ENCODE results near the gene SIRPG. TPM values are rescaled to one million over a fixed set of nuclear protein-coding genes. Genes with fewer than 3 reads are reported as not detected.
"Not testable (repeated sequence)": the region's sequence is repeated elsewhere in the genome, so short reads cannot be mapped to it uniquely, and the experiment has no call there.

Gene SIRPG
- polyA plus RNA-seq (2013): not detected

- peaks cover 0 to 19% (median 11%) of the 10 kb centered on the region in 5 experiments for H3K27me3 ChIP-seq (replicated peaks in 2 of 5; ENCODE audit: control insufficient read depth in 4 of 5, insufficient read depth in 5 of 5, low read length in 4 of 5)
- no peaks in the 10 kb centered on the region for H3K36me3 ChIP-seq (ENCODE audit: control insufficient read depth in 4 of 4, insufficient read depth in 4 of 4, low read length in 3 of 4)
- peak within 1 kb of the TSS in 1 of 7 experiments; percentile 7 for H3K4me3 ChIP-seq (ENCODE audit: control insufficient read depth in 1 of 7, extremely low read depth in 1 of 7, insufficient read depth in 4 of 7, low read depth in 2 of 7, low read length in 6 of 7)
- peaks cover 0 to 2% (median 0%) of the 10 kb centered on the region in 5 experiments for H3K9me3 ChIP-seq (ENCODE audit: control extremely low read depth in 1 of 5, control insufficient read depth in 4 of 5, insufficient read depth in 2 of 5, low read depth in 1 of 5, low read length in 4 of 5)
- H3K4me1 ChIP-seq (ENCODE audit: control extremely low read depth in 1 of 4, control insufficient read depth in 4 of 4, insufficient read depth in 4 of 4, low read length in 3 of 4): peaks cover 0 to 20% (median 2%) of the 10 kb centered on the region in 4 experiments
- no peak within 1 kb of the TSS for H3K27ac ChIP-seq (ENCODE audit: insufficient read depth in 1 of 2, low read depth in 1 of 2, low read length in 2 of 2, poor library complexity in 1 of 2, severe bottlenecking in 2 of 2)
- peak in 2 of 3 donors; percentile 6 to 13 for DNase-seq
- POLR2A ChIA-PET: no interaction called here
- WGBS (ENCODE audit: insufficient coverage): 32% methylated on average over 4 of the region's 5 CpGs
- CTCF ChIA-PET: no interaction called here
These were observed at the start of gene SIRPG for GRCh38 chr20:1657556-1658334. Gene SIRPG, minus strand, starts transcription at chr20:1657779. Its CDS starts 65 bp downstream, at chr20:1657714.

GRCh38 chr20:1706887-1707286 is 49.3 kb upstream of the SIRPG start:
- 89% methylated on average over 5 of the region's 13 CpGs for WGBS (ENCODE audit: insufficient coverage)
- CTCF ChIA-PET: interaction anchor here (0.9 kb wide), 1 partner anchor 204 kb away, joined by 3 read pairs; no protein-coding TSS in a partner anchor
- H3K36me3 ChIP-seq (ENCODE audit: control insufficient read depth in 4 of 4, insufficient read depth in 4 of 4, low read length in 3 of 4); H3K4me3 ChIP-seq (ENCODE audit: control insufficient read depth in 1 of 7, extremely low read depth in 1 of 7, insufficient read depth in 4 of 7, low read depth in 2 of 7, low read length in 6 of 7); POLR2A ChIA-PET; H3K27ac ChIP-seq (ENCODE audit: insufficient read depth in 1 of 2, low read depth in 1 of 2, low read length in 2 of 2, poor library complexity in 1 of 2, severe bottlenecking in 2 of 2); DNase-seq: not testable (repeated sequence)
- Histone ChIP-seq H3K9me3 (ENCODE audit: control extremely low read depth in 1 of 5, control insufficient read depth in 4 of 5, insufficient read depth in 2 of 5, low read depth in 1 of 5, low read length in 4 of 5) (peaks cover 2 to 17% (median 6%) of the 10 kb centered on the region in 5 experiments), H3K4me1 (ENCODE audit: control extremely low read depth in 1 of 4, control insufficient read depth in 4 of 4, insufficient read depth in 4 of 4, low read length in 3 of 4) (peaks cover 7 to 27% (median 18%) of the 10 kb centered on the region in 4 experiments), H3K27me3 (replicated peaks in 2 of 5; ENCODE audit: control insufficient read depth in 4 of 5, insufficient read depth in 5 of 5, low read length in 4 of 5) (peaks cover 0 to 30% (median 8%) of the 10 kb centered on the region in 5 experiments)

- no CpG with 5 or more reads among the region's 1 CpG for WGBS (ENCODE audit: insufficient coverage)
- Histone ChIP-seq H3K27me3 (replicated peaks in 2 of 5; ENCODE audit: control insufficient read depth in 4 of 5, insufficient read depth in 5 of 5, low read length in 4 of 5) (peaks cover 0 to 27% (median 5%) of the 10 kb centered on the region in 5 experiments), H3K9me3 (ENCODE audit: control extremely low read depth in 1 of 5, control insufficient read depth in 4 of 5, insufficient read depth in 2 of 5, low read depth in 1 of 5, low read length in 4 of 5) (peaks cover 2 to 9% (median 3%) of the 10 kb centered on the region in 5 experiments), H3K4me3 (ENCODE audit: control insufficient read depth in 1 of 7, extremely low read depth in 1 of 7, insufficient read depth in 4 of 7, low read depth in 2 of 7, low read length in 6 of 7) (no peak overlapping the region), H3K27ac (ENCODE audit: insufficient read depth in 1 of 2, low read depth in 1 of 2, low read length in 2 of 2, poor library complexity in 1 of 2, severe bottlenecking in 2 of 2) (no peak overlapping the region), H3K36me3 (ENCODE audit: control insufficient read depth in 4 of 4, insufficient read depth in 4 of 4, low read length in 3 of 4) (no peaks in the 10 kb centered on the region), H3K4me1 (ENCODE audit: control extremely low read depth in 1 of 4, control insufficient read depth in 4 of 4, insufficient read depth in 4 of 4, low read length in 3 of 4) (peaks cover 7 to 28% (median 18%) of the 10 kb centered on the region in 4 experiments)
- no peak for DNase-seq
- ChIA-PET POLR2A (no interaction called here), CTCF (interaction anchor here (0.9 to 1.0 kb wide), 2 partner anchors 196 to 203 kb away, joined by 3 read pairs; no protein-coding TSS in a partner anchor)
These were observed 48.5 kb upstream of the SIRPG start for GRCh38 chr20:1706079-1706478.

- DNase-seq: no peak
- Histone ChIP-seq H3K27me3 (replicated peaks in 2 of 5; ENCODE audit: control insufficient read depth in 4 of 5, insufficient read depth in 5 of 5, low read length in 4 of 5) (peaks cover 0 to 47% (median 4%) of the 10 kb centered on the region in 5 experiments), H3K36me3 (ENCODE audit: control insufficient read depth in 4 of 4, insufficient read depth in 4 of 4, low read length in 3 of 4) (no peaks in the 10 kb centered on the region), H3K4me3 (ENCODE audit: control insufficient read depth in 1 of 7, extremely low read depth in 1 of 7, insufficient read depth in 4 of 7, low read depth in 2 of 7, low read length in 6 of 7) (no peak overlapping the region), H3K9me3 (ENCODE audit: control extremely low read depth in 1 of 5, control insufficient read depth in 4 of 5, insufficient read depth in 2 of 5, low read depth in 1 of 5, low read length in 4 of 5) (peaks cover 0 to 3% (median 2%) of the 10 kb centered on the region in 5 experiments), H3K4me1 (ENCODE audit: control extremely low read depth in 1 of 4, control insufficient read depth in 4 of 4, insufficient read depth in 4 of 4, low read length in 3 of 4) (peaks cover 7 to 19% (median 11%) of the 10 kb centered on the region in 4 experiments), H3K27ac (ENCODE audit: insufficient read depth in 1 of 2, low read depth in 1 of 2, low read length in 2 of 2, poor library complexity in 1 of 2, severe bottlenecking in 2 of 2) (no peak overlapping the region)
- ChIA-PET CTCF (no interaction called here), POLR2A (no interaction called here)
- no CpG with 5 or more reads among the region's 2 CpGs for WGBS (ENCODE audit: insufficient coverage)
These were observed 45.3 kb upstream of the SIRPG start for GRCh38 chr20:1702855-1703254.

- Histone ChIP-seq H3K4me1 (ENCODE audit: control extremely low read depth in 1 of 4, control insufficient read depth in 4 of 4, insufficient read depth in 4 of 4, low read length in 3 of 4) (peaks cover 6 to 14% (median 7%) of the 10 kb centered on the region in 4 experiments), H3K4me3 (ENCODE audit: control insufficient read depth in 1 of 7, extremely low read depth in 1 of 7, insufficient read depth in 4 of 7, low read depth in 2 of 7, low read length in 6 of 7) (no peak overlapping the region), H3K9me3 (ENCODE audit: control extremely low read depth in 1 of 5, control insufficient read depth in 4 of 5, insufficient read depth in 2 of 5, low read depth in 1 of 5, low read length in 4 of 5) (peaks cover 0 to 3% (median 2%) of the 10 kb centered on the region in 5 experiments), H3K36me3 (ENCODE audit: control insufficient read depth in 4 of 4, insufficient read depth in 4 of 4, low read length in 3 of 4) (no peaks in the 10 kb centered on the region), H3K27me3 (replicated peaks in 2 of 5; ENCODE audit: control insufficient read depth in 4 of 5, insufficient read depth in 5 of 5, low read length in 4 of 5) (peaks cover 0 to 50% (median 9%) of the 10 kb centered on the region in 5 experiments), H3K27ac (ENCODE audit: insufficient read depth in 1 of 2, low read depth in 1 of 2, low read length in 2 of 2, poor library complexity in 1 of 2, severe bottlenecking in 2 of 2) (no peak overlapping the region)
- DNase-seq: peak; percentile 56 to 91 (median 91)
- 60% methylated on average over 1 of the region's 2 CpGs for WGBS (ENCODE audit: insufficient coverage)
- POLR2A ChIA-PET: no interaction called here
- CTCF ChIA-PET: no interaction called here
These were observed 44.7 kb upstream of the SIRPG start for GRCh38 chr20:1702328-1702727.

- Histone ChIP-seq H3K4me1 (ENCODE audit: control extremely low read depth in 1 of 4, control insufficient read depth in 4 of 4, insufficient read depth in 4 of 4, low read length in 3 of 4) (peaks cover 6 to 13% (median 7%) of the 10 kb centered on the region in 4 experiments), H3K27ac (ENCODE audit: insufficient read depth in 1 of 2, low read depth in 1 of 2, low read length in 2 of 2, poor library complexity in 1 of 2, severe bottlenecking in 2 of 2) (no peak overlapping the region), H3K27me3 (replicated peaks in 2 of 5; ENCODE audit: control insufficient read depth in 4 of 5, insufficient read depth in 5 of 5, low read length in 4 of 5) (peaks cover 0 to 58% (median 12%) of the 10 kb centered on the region in 5 experiments), H3K36me3 (ENCODE audit: control insufficient read depth in 4 of 4, insufficient read depth in 4 of 4, low read length in 3 of 4) (no peaks in the 10 kb centered on the region), H3K4me3 (ENCODE audit: control insufficient read depth in 1 of 7, extremely low read depth in 1 of 7, insufficient read depth in 4 of 7, low read depth in 2 of 7, low read length in 6 of 7) (no peak overlapping the region), H3K9me3 (ENCODE audit: control extremely low read depth in 1 of 5, control insufficient read depth in 4 of 5, insufficient read depth in 2 of 5, low read depth in 1 of 5, low read length in 4 of 5) (peaks cover 0 to 3% (median 2%) of the 10 kb centered on the region in 5 experiments)
- CTCF ChIA-PET: no interaction called here
- no peak for DNase-seq
- 86% methylated on average over 1 of the region's 1 CpG for WGBS (ENCODE audit: insufficient coverage)
- POLR2A ChIA-PET: no interaction called here
These were observed 43.4 kb upstream of the SIRPG start for GRCh38 chr20:1700990-1701389.

GRCh38 chr20:1697592-1697991 is 40.0 kb upstream of the SIRPG start:
- POLR2A ChIA-PET: no interaction called here
- CTCF ChIA-PET: no interaction called here
- WGBS (ENCODE audit: insufficient coverage): 100% methylated on average over 1 of the region's 2 CpGs

More at GRCh38 chr20:1697592-1697991, 40.0 kb upstream of the SIRPG start:
- peaks cover 3 to 8% (median 5%) of the 10 kb centered on the region in 4 experiments for H3K4me1 ChIP-seq (ENCODE audit: control extremely low read depth in 1 of 4, control insufficient read depth in 4 of 4, insufficient read depth in 4 of 4, low read length in 3 of 4)
- no peak overlapping the region for H3K4me3 ChIP-seq (ENCODE audit: control insufficient read depth in 1 of 7, extremely low read depth in 1 of 7, insufficient read depth in 4 of 7, low read depth in 2 of 7, low read length in 6 of 7)
- no peak overlapping the region for H3K27ac ChIP-seq (ENCODE audit: insufficient read depth in 1 of 2, low read depth in 1 of 2, low read length in 2 of 2, poor library complexity in 1 of 2, severe bottlenecking in 2 of 2)
- peaks cover 0 to 78% (median 28%) of the 10 kb centered on the region in 5 experiments for H3K27me3 ChIP-seq (replicated peaks in 2 of 5; ENCODE audit: control insufficient read depth in 4 of 5, insufficient read depth in 5 of 5, low read length in 4 of 5)
- DNase-seq: no peak
- H3K36me3 ChIP-seq (ENCODE audit: control insufficient read depth in 4 of 4, insufficient read depth in 4 of 4, low read length in 3 of 4): no peaks in the 10 kb centered on the region
- peaks cover 0 to 2% (median 0%) of the 10 kb centered on the region in 5 experiments for H3K9me3 ChIP-seq (ENCODE audit: control extremely low read depth in 1 of 5, control insufficient read depth in 4 of 5, insufficient read depth in 2 of 5, low read depth in 1 of 5, low read length in 4 of 5)

All from common myeloid progenitor, CD34-positive (primary cell).